ENCODE data around the gene CNNM4. TPM values are rescaled to one million over a fixed set of nuclear protein-coding genes. Genes with fewer than 3 reads are reported as not detected.

Gene CNNM4
- polyA plus RNA-seq, 1 of the 3 experiments (the other 2 are of a cell fraction), result 5.5 TPM

GRCh38 chr2:96810783-96811192 lies 50.1 kb downstream of the CNNM4 start (continued):
- TF ChIP-seq ZBTB33 (IDR thresholded peaks at IDR 0.05; ENCODE audit: borderline replicate concordance, low read depth), result no peak

GRCh38 chr2:96811917-96812316 lies 51.2 kb downstream of the CNNM4 start:
- Histone ChIP-seq H2AFZ (ENCODE audit: low read depth) (no peak overlapping the region), H3K9ac (no peak overlapping the region), H3K79me2 (ENCODE audit: insufficient read depth) (no peaks in the 10 kb centered on the region), H3F3A (replicated peaks; ENCODE audit: insufficient read depth) (peaks cover 4% of the 10 kb centered on the region), H3K4me3 (ENCODE audit: low read depth in 2 of 2, low read length in 1 of 2) (no peak overlapping the region), H3K27me3 (ENCODE audit: insufficient read depth) (no peaks in the 10 kb centered on the region), H3K9me2 (no peaks in the 10 kb centered on the region), H3K36me3 (replicated peaks in 1 of 2; ENCODE audit: control insufficient read depth in 1 of 2, insufficient read depth in 2 of 2, low read length in 1 of 2) (peaks cover 0 to 2% of the 10 kb centered on the region in 2 experiments), H3K9me3 (no peaks in the 10 kb centered on the region), H3K4me1 (ENCODE audit: control insufficient read depth in 1 of 2, insufficient read depth in 2 of 2, low read depth in 1 of 2, low read length in 1 of 2) (peaks cover 0 to 14% of the 10 kb centered on the region in 2 experiments; a peak in 2 of 4 replicates), H3K27ac (ENCODE audit: low read depth in 2 of 2, low read length in 1 of 2) (no peak overlapping the region), H3K4me2 (no peak overlapping the region), H4K20me1 (ENCODE audit: insufficient read depth) (no peaks in the 10 kb centered on the region)
- ChIA-PET CTCF (interaction anchor here (2.1 to 6.1 kb wide), 2 partner anchors 12 to 139 kb away, joined by 5 to 31 read pairs; no protein-coding TSS in a partner anchor), POLR2A (no interaction called here)
- no peak for TF ChIP-seq GATA2 (CRISPR knock-in tag; IDR thresholded peaks at IDR 0.05)
- TF ChIP-seq MXI1 (IDR thresholded peaks at IDR 0.05; ENCODE audit: low read depth, low read length), result no peak
- TF ChIP-seq EP300 (IDR thresholded peaks at IDR 0.05; ENCODE audit: borderline replicate concordance in 1 of 2, low read depth in 1 of 2, low read length in 1 of 2), result no peak
- TF ChIP-seq TAF1 (IDR thresholded peaks at IDR 0.05; ENCODE audit: borderline replicate concordance, low read depth, low read length), result no peak
- TF ChIP-seq YY1 (IDR thresholded peaks at IDR 0.05; ENCODE audit: low read depth), result no peak
- TF ChIP-seq USF1 (IDR thresholded peaks at IDR 0.05; ENCODE audit: borderline replicate concordance, low read depth), result no peak
- no peak for TF ChIP-seq NRF1 (IDR thresholded peaks at IDR 0.05; ENCODE audit: low read depth, low read length)
- no peak for TF ChIP-seq RAD21 (IDR thresholded peaks at IDR 0.05; ENCODE audit: low read length)
- no peak for TF ChIP-seq CTCF (IDR thresholded peaks at IDR 0.05)
- TF ChIP-seq FOSL2 (IDR thresholded peaks at IDR 0.05; ENCODE audit: borderline replicate concordance, low read depth), result no peak
- no peak for TF ChIP-seq ZBTB33 (IDR thresholded peaks at IDR 0.05; ENCODE audit: borderline replicate concordance, low read depth)
- no peak for TF ChIP-seq EZH2phosphoT487 (IDR thresholded peaks at IDR 0.05; ENCODE audit: borderline replicate concordance, low read depth)
- no peak for TF ChIP-seq SIN3A (IDR thresholded peaks at IDR 0.05; ENCODE audit: borderline replicate concordance, low read depth, low read length)
- TF ChIP-seq REST (IDR thresholded peaks at IDR 0.05; ENCODE audit: low read depth, low read length), result no peak
- no peak for TF ChIP-seq GABPA (IDR thresholded peaks at IDR 0.05; ENCODE audit: low read depth)
- TF ChIP-seq SMC3 (IDR thresholded peaks at IDR 0.05; ENCODE audit: low read depth, low read length), result no peak
- TF ChIP-seq USF2 (IDR thresholded peaks at IDR 0.05; ENCODE audit: borderline replicate concordance, low read depth, low read length), result no peak
- DNase-seq, result no peak
- WGBS (ENCODE audit: low lambda C conversion rate), result 86% methylated on average over 3 of the region's 3 CpGs
